Measurements from ENCODE around the gene ZKSCAN3.

ZKSCAN3 gene

GRCh38 chr6:28384143-28384533, 34.4 kb downstream of the ZKSCAN3 start:
- TF ChIP-seq, protein P1, sequence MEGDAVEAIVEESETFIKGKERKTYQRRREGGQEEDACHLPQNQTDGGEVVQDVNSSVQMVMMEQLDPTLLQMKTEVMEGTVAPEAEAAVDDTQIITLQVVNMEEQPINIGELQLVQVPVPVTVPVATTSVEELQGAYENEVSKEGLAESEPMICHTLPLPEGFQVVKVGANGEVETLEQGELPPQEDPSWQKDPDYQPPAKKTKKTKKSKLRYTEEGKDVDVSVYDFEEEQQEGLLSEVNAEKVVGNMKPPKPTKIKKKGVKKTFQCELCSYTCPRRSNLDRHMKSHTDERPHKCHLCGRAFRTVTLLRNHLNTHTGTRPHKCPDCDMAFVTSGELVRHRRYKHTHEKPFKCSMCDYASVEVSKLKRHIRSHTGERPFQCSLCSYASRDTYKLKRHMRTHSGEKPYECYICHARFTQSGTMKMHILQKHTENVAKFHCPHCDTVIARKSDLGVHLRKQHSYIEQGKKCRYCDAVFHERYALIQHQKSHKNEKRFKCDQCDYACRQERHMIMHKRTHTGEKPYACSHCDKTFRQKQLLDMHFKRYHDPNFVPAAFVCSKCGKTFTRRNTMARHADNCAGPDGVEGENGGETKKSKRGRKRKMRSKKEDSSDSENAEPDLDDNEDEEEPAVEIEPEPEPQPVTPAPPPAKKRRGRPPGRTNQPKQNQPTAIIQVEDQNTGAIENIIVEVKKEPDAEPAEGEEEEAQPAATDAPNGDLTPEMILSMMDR (IDR thresholded peaks at IDR 0.05; ENCODE audit: low read depth, low read length), result no peak
- H3K4me3 ChIP-seq (replicated peaks in 1 of 2; ENCODE audit: low read depth in 2 of 2, low read length in 2 of 2), result no peak overlapping the region
- DNase-seq (ENCODE audit: low read depth in 2 of 2), result no peak

DNA sequence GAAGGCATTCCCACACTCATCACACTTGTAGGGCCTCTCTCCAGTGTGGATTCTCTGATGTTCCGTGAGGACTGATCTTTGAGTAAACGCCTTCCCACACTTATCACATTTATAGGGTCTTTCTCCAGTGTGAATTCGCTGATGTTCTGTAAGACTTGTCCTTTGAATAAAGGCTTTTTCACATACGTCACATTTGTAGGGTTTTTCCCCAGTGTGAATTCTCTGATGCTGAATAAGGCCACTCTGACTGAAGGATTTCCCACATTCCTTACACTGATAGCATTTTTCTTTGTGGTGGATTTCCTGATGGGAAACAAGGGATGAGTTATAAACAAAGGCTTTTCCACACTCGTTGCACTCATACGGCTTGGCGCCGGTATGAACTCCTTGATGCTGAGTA, 40.9 kb downstream of the ZKSCAN3 start:
- TF ChIP-seq, protein P1 (IDR thresholded peaks at IDR 0.05; ENCODE audit: low read depth, low read length), result no peak
- H3K4me3 ChIP-seq (replicated peaks in 1 of 2; ENCODE audit: low read depth in 2 of 2, low read length in 2 of 2), result no peak overlapping the region
- DNase-seq (ENCODE audit: low read depth in 2 of 2), result no peak

DNA sequence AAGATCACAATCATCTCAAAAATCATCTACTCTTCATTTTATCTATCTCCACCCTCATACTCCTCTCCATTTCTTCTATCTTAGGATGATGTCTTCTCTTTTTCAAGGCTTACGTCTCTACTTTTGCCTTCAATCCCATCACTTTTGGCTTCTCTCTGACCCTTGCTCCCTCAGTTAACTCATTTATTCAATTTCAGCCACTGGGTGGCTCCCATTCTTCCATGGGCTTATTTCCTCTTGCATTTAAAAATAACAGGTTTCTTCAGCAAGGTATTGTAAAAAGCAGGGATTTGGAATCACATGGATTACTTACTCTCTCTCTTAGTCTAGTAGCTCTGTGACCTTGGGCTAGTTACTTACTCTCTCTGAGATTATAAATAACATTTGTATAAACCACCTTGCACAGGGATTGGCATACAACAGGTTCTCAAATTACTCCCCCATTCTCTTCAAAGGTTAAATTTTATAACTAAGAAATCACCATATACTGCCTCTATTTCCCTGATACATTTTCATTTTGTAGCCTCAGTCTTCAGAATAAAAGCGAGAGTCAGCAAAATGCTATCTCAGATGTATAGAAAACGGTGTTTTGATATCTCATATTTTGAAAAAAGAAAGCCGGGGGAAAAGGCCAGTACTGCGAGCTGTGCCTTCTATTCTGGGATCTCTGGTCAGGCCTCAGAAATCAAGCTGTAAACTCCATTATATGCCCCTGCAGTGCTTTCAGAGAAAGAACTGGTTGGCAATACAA, 44.3 kb downstream of the ZKSCAN3 start:
- H3K4me3 ChIP-seq (replicated peaks in 1 of 2; ENCODE audit: low read depth in 2 of 2, low read length in 2 of 2), result no peak overlapping the region
- TF ChIP-seq, protein P1 (IDR thresholded peaks at IDR 0.05; ENCODE audit: low read depth, low read length), result peak; percentile 37
- DNase-seq (ENCODE audit: low read depth in 2 of 2), result peak; percentile 33 to 41

DNA sequence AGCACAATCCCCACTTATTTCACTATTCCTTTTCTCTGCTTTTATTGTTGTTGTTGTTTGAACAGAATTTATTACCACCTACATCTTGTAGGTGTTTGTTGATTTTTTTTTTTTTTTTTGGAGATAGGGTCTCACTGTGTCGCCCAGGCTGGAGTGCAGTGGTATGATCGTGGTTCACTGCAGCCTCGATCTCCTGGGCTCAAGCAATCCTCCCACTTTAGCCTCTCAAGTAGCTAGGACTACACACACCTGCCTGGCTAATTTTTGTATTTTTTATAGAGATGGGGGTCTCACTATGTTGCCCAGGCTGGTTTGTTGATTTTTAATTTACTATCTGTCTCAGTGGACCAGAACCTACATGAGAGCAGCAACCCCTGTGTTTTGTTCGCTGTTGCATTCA, 46.2 kb downstream of the ZKSCAN3 start:
- TF ChIP-seq, protein P1 (IDR thresholded peaks at IDR 0.05; ENCODE audit: low read depth, low read length), result no peak
- DNase-seq (ENCODE audit: low read depth in 2 of 2), result no peak
- H3K4me3 ChIP-seq (replicated peaks in 1 of 2; ENCODE audit: low read depth in 2 of 2, low read length in 2 of 2), result no peak overlapping the region

- TF ChIP-seq, protein P1 (IDR thresholded peaks at IDR 0.05; ENCODE audit: low read depth, low read length), result peak; percentile 60
- DNase-seq (ENCODE audit: low read depth in 2 of 2), result peak; percentile 92 to 93
Observed at GRCh38 chr6:28399350-28400121, 49.8 kb downstream of the ZKSCAN3 start, which contains the start of gene ZSCAN12. Gene ZSCAN12 (minus strand): TSS chr6:28399747. CDS start chr6:28398405, 1,342 bp downstream.

GRCh38 chr6:28400122-28400451, 50.3 kb downstream of the ZKSCAN3 start:
- TF ChIP-seq, protein P1 (IDR thresholded peaks at IDR 0.05; ENCODE audit: low read depth, low read length), result no peak
- DNase-seq (ENCODE audit: low read depth in 2 of 2), result no peak
- H3K4me3 ChIP-seq (replicated peaks in 1 of 2; ENCODE audit: low read depth in 2 of 2, low read length in 2 of 2), result peak overlapping the region; percentile 70 to 83

More at GRCh38 chr6:28399350-28400121, 49.8 kb downstream of the ZKSCAN3 start, which contains the start of gene ZSCAN12:
- H3K4me3 ChIP-seq (replicated peaks in 1 of 2; ENCODE audit: low read depth in 2 of 2, low read length in 2 of 2), result peak within 1 kb of the TSS; percentile 70 to 83

Measured in cardiac fibroblast (primary cell).